Hepatocyte (in vitro differentiated cells): ENCODE results near the gene NOP53. TPM values are rescaled to one million over a fixed set of nuclear protein-coding genes. Genes with fewer than 3 reads are reported as not detected.
"Not testable (repeated sequence)": the region's sequence is repeated elsewhere in the genome, so short reads cannot be mapped to it uniquely, and the experiment has no call there.

ENCODE experiments used
- DNase-seq: peaks from one replicate; pipeline ENCODE4 v3.0.0-alpha.2; 2016; ENCODE audit warnings: low spot score
- H2AFZ ChIP-seq: fragments of 200-600 bp; sonication (generic); 2 replicates; pipeline ENCODE4 v1.6.0; 2016; ENCODE audit warnings: antibody characterized with exemption, mild to moderate bottlenecking
- H3K27ac ChIP-seq: fragments of 200-600 bp; sonication (generic); 2 replicates; pipeline ENCODE4 v1.5.1; 2016; ENCODE audit warnings: mild to moderate bottlenecking
- H3K27me3 ChIP-seq: fragments of 200-600 bp; sonication (generic); 2 replicates; pipeline ENCODE4 v1.6.1; 2016
- H3K36me3 ChIP-seq: fragments of 200-600 bp; sonication (generic); replicated peaks from 2 replicates; pipeline ENCODE4 v1.5.1; 2016; ENCODE audit warnings: low read depth; ENCODE audit not compliant: insufficient read depth
- H3K4me1 ChIP-seq: fragments of 200-600 bp; sonication (generic); 2 replicates; pipeline ENCODE4 v1.5.1; 2016; ENCODE audit warnings: mild to moderate bottlenecking, moderate library complexity; ENCODE audit not compliant: insufficient read depth
- H3K4me2 ChIP-seq: fragments of 200-600 bp; sonication (generic); 2 replicates; pipeline ENCODE4 v1.6.0; 2016
- H3K4me3 ChIP-seq: fragments of 200-600 bp; sonication (generic); 2 replicates; pipeline ENCODE4 v1.5.1; 2016; ENCODE audit warnings: mild to moderate bottlenecking
- H3K79me2 ChIP-seq: fragments of 200-600 bp; sonication (generic); 2 replicates; pipeline ENCODE4 v1.6.0; 2017; ENCODE audit warnings: mild to moderate bottlenecking
- H3K9me2 ChIP-seq: fragments of 200-600 bp; sonication (generic); replicated peaks from 2 replicates; pipeline ENCODE4 v1.6.0; 2017; ENCODE audit warnings: mild to moderate bottlenecking; ENCODE audit not compliant: insufficient read depth
- H3K9me3 ChIP-seq: fragments of 200-600 bp; sonication (generic); 2 replicates; pipeline ENCODE4 v1.5.1; 2016; ENCODE audit warnings: low read depth, mild to moderate bottlenecking
- H4K20me1 ChIP-seq: fragments of 200-600 bp; sonication (generic); 2 replicates; pipeline ENCODE4 v1.6.0; 2016; ENCODE audit warnings: mild to moderate bottlenecking; ENCODE audit not compliant: insufficient read depth, poor library complexity, severe bottlenecking
- EZH2 ChIP-seq: fragments of 200-600 bp; sonication (generic); IDR thresholded peaks from 2 replicates; pipeline ENCODE4 v1.6.1; 2016; ENCODE audit warnings: antibody characterized with exemption, mild to moderate bottlenecking, borderline replicate concordance
- EZH2phosphoT487 ChIP-seq: fragments of 200-600 bp; sonication (generic); IDR thresholded peaks from one replicate; pipeline ENCODE4 v1.6.1; 2018; ENCODE audit warnings: antibody characterized with exemption, mild to moderate bottlenecking, low read depth, moderate library complexity; ENCODE audit not compliant: unreplicated experiment, severe bottlenecking
- WGBS: methylation state at CpG from one replicate; pipeline ENCODE4 v1.1.6; 2016; ENCODE audit warnings: low lambda C conversion rate; ENCODE audit errors: missing lambda C conversion rate; 5-methylcytosine and 5-hydroxymethylcytosine counted together
- polyA plus RNA-seq: library from polyadenylated mRNA; unstranded; fragments of >200 nt; fragmentation: Nextera tagmentation; extraction: Ambion mirVana; gene quantifications from 2 replicates; pipeline ENCODE4 v1.2.1, GENCODE V29; 2016
- total RNA-seq: library from RNA; depleted of rRNA; stranded (reverse); fragments of >200 nt; gene quantifications from 2 replicates; pipeline ENCODE4 v1.2.3, GENCODE V29; 2014
- TF ChIP-seq, protein P1 (sequence below): fragments of 200-600 bp; sonication (generic); IDR thresholded peaks from 2 replicates; pipeline ENCODE4 v1.5.1; 2016; ENCODE audit warnings: antibody characterized with exemption, mild to moderate bottlenecking; ENCODE audit not compliant: poor library complexity

NOP53 gene
- total and polyA plus RNA-seq, 2 experiments from 2014 or later, result 93.3 to 96.7 TPM

DNA sequence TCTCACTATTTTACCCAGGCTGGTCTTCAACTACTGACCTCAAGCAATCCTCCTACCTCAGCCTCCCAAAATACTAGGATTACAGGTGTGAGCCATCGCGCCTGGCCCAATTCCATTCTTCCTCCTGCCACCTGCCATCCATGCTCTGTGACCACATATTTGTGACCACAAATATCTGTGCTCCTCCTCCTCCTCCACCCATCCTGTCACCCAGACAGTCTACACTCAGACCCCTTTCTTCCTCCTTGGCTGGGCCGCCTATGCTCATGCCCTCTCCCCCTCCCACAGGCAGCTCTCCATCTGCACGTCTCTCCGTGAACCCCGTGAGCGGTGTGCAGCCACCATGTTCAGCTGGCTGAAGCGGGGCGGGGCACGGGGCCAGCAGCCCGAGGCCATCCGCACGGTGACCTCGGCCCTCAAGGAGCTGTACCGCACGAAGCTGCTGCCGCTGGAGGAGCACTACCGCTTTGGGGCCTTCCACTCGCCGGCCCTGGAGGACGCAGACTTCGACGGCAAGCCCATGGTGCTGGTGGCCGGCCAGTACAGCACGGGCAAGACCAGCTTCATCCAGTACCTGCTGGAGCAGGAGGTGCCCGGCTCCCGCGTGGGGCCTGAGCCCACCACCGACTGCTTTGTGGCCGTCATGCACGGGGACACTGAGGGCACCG lies 28.9 kb upstream of the NOP53 start:
- H3K4me2 ChIP-seq, result no peak overlapping the region
- 96% methylated on average over 32 of the region's 32 CpGs for WGBS
- DNase-seq, result no peak
- no peak overlapping the region for H2AFZ ChIP-seq
- H3K27me3 ChIP-seq, result no peaks in the 10 kb centered on the region
- no peaks in the 10 kb centered on the region for H4K20me1 ChIP-seq
- peaks cover 22% of the 10 kb centered on the region for H3K4me1 ChIP-seq
- TF ChIP-seq, protein P1, sequence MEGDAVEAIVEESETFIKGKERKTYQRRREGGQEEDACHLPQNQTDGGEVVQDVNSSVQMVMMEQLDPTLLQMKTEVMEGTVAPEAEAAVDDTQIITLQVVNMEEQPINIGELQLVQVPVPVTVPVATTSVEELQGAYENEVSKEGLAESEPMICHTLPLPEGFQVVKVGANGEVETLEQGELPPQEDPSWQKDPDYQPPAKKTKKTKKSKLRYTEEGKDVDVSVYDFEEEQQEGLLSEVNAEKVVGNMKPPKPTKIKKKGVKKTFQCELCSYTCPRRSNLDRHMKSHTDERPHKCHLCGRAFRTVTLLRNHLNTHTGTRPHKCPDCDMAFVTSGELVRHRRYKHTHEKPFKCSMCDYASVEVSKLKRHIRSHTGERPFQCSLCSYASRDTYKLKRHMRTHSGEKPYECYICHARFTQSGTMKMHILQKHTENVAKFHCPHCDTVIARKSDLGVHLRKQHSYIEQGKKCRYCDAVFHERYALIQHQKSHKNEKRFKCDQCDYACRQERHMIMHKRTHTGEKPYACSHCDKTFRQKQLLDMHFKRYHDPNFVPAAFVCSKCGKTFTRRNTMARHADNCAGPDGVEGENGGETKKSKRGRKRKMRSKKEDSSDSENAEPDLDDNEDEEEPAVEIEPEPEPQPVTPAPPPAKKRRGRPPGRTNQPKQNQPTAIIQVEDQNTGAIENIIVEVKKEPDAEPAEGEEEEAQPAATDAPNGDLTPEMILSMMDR, result no peak
- no peak for TF ChIP-seq EZH2
- no peak for TF ChIP-seq EZH2phosphoT487
- H3K27ac ChIP-seq, result no peak overlapping the region
- peaks cover 47% of the 10 kb centered on the region for H3K79me2 ChIP-seq
- no peak overlapping the region for H3K4me3 ChIP-seq
- H3K9me2 ChIP-seq, result no peaks in the 10 kb centered on the region
- no peaks in the 10 kb centered on the region for H3K9me3 ChIP-seq
- H3K36me3 ChIP-seq, result no peaks in the 10 kb centered on the region

- H4K20me1 ChIP-seq, H3K27me3 ChIP-seq, H3K9me3 ChIP-seq, DNase-seq, H2AFZ ChIP-seq, H3K4me3 ChIP-seq, H3K9me2 ChIP-seq, H3K36me3 ChIP-seq: not testable (repeated sequence)
- Histone ChIP-seq H3K4me1 (peaks cover 26% of the 10 kb centered on the region), H3K4me2 (peak overlapping the region; percentile 75), H3K27ac (peak overlapping the region; percentile 97), H3K79me2 (peaks cover 40% of the 10 kb centered on the region)
- WGBS, result 72% methylated on average over 10 of the region's 11 CpGs
Measured at GRCh38 chr19:47718415-47719046, 26.8 kb upstream of the NOP53 start.

DNA sequence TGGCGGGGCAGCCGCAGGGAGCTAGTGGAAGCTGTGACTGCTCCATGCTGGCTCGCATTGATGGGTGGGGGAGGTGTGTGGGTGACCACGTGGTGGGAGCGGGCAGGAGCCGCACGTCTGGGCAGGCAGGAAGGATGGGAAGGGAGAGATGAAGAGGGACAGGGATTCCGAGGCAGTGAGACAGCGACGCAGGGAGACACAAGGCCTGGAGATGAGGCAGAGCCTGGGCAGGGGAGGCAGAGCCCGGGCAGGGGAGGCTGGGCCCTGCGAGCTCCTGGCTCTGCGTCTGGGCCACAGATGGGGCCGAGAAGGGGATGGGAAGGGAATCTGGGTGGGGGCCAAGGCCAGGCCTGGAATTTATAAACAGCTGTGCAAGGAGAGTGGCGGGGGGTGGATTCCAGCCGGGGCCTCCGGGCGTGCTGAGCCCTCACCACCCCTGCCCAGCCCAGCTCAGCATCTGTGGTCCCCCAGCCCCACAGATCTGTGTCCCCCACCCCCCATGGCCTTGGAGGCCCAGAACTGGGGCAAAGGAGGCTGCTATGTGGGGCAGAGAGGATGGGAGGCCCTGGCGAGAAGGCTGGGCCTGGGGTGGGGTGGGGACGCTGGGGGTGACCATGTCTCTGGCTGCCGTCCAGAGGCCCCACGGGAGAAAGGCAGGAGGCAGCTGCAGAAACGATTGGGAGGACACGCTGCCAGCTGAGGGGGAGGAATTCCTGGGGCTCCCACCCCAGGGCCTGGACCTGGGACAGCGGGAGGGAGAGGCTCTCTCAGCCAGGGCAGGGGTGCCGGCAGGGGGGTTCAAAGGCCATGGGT lies 26.1 kb upstream of the NOP53 start:
- H3K27me3 ChIP-seq, result no peaks in the 10 kb centered on the region
- peak; percentile 93 for DNase-seq
- 39% methylated on average over 12 of the region's 26 CpGs for WGBS
- peaks cover 34% of the 10 kb centered on the region for H3K79me2 ChIP-seq
- peak overlapping the region; percentile 75 for H3K4me2 ChIP-seq
- no peak overlapping the region for H2AFZ ChIP-seq
- peak overlapping the region; percentile 97 for H3K27ac ChIP-seq
- no peaks in the 10 kb centered on the region for H4K20me1 ChIP-seq
- H3K4me3 ChIP-seq, result no peak overlapping the region
- H3K36me3 ChIP-seq, result no peaks in the 10 kb centered on the region
- TF ChIP-seq EZH2phosphoT487, result no peak
- no peaks in the 10 kb centered on the region for H3K9me3 ChIP-seq
- no peaks in the 10 kb centered on the region for H3K9me2 ChIP-seq
- peaks cover 32% of the 10 kb centered on the region for H3K4me1 ChIP-seq

- no peak for DNase-seq
- Histone ChIP-seq H3K9me3 (no peaks in the 10 kb centered on the region), H3K36me3 (no peaks in the 10 kb centered on the region), H3K4me1 (peaks cover 31% of the 10 kb centered on the region), H3K4me2 (peak overlapping the region; percentile 75), H2AFZ (no peak overlapping the region), H3K79me2 (peaks cover 21% of the 10 kb centered on the region), H3K27me3 (no peaks in the 10 kb centered on the region), H3K9me2 (no peaks in the 10 kb centered on the region), H4K20me1 (no peaks in the 10 kb centered on the region), H3K4me3 (no peak overlapping the region), H3K27ac (peak overlapping the region; percentile 97)
- no peak for TF ChIP-seq EZH2
- TF ChIP-seq EZH2phosphoT487, result no peak
- TF ChIP-seq, protein P1, result no peak
- WGBS, result 84% methylated on average over 14 of the region's 14 CpGs
Measured at GRCh38 chr19:47720669-47721422, 24.5 kb upstream of the NOP53 start.
